GM18867 (cell line): ENCODE results near the gene SST.

Source experiments
- ATAC-seq: cut with Tn5 transposase; IDR thresholded peaks from one replicate; pipeline ENCODE4 v1.9.1; 2021; ENCODE audit warnings: mild to moderate bottlenecking, moderate library complexity; ENCODE audit not compliant: unreplicated experiment

The SST gene

GRCh38 chr3:187669675-187670504 is at the start of gene SST:
Gene SST (minus strand): TSS chr3:187670394. CDS start chr3:187670291, 103 bp downstream.
- no peak for ATAC-seq

DNA sequence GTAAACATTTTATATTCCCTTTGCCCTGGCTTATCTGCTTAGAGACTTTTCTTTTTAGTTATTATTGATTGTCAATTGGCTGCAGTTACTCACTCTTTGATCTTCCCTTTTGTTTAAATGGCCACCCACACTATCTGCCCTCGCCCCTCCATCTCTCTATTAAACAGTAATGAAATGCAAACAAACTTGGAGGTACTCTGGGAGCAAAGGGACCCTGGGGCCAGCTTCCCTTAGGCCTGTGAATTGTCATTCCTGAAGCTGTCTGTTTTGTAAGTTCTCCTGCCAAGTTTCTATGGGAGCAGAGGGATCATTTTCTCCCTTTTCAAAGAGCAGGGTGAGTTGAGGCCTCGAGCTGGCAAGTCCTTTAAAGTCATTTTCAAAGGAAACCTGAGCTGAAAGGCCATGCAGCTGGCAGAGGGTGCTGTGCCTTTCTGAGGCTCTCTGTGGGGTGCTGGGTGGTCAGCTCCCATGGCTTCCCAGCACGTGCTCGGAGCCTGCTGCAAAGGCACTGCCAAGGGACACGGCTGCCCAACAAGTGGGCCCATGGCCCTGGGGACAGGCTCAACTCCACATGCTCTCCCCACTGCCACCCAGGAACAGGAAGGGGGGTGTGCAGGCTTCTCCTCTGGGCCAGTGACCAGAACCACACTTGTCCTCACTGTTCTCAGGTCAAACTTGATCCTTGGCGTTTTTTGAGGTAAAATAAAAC is 49.6 kb upstream of the SST start:
- ATAC-seq, result no peak

- ATAC-seq, result no peak
These were observed 48.6 kb upstream of the SST start for GRCh38 chr3:187718802-187719201.

- ATAC-seq, result no peak
These were observed 47.4 kb upstream of the SST start for GRCh38 chr3:187717572-187717971.

DNA sequence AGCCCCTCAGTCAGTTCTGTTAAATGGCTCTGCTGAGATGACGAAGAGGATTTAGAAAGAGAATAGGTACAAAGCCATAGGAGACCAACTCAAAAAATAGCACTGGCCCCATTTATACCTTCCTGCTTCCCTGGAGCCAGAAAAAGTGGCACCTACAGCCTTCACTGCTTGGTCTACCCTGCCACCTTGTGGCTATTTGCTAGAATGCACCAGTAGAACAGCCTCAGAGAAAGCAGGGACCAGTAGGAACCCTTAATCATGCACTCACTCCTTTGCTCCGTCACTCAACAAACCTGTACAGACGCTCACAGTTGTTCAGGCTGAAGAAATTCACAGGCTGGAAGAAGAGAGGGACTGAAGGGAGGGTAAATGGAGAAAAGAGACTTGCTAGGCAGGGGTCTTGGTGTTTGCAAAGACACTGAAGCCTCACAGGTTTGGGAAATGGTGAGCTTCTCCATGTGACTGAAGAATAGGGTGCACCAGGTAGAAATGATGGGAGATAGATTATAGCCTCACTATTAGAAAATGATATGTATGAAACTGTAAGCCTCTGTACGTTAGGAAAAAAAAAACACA is 44.3 kb upstream of the SST start:
- ATAC-seq, result peak; percentile 92

- ATAC-seq, result peak; percentile 38
These were observed 43.3 kb upstream of the SST start for GRCh38 chr3:187713504-187713903.

- ATAC-seq, result no peak
These were observed 39.0 kb upstream of the SST start for GRCh38 chr3:187709155-187709554.

GRCh38 chr3:187708696-187709095 is 38.5 kb upstream of the SST start:
- ATAC-seq, result no peak

DNA sequence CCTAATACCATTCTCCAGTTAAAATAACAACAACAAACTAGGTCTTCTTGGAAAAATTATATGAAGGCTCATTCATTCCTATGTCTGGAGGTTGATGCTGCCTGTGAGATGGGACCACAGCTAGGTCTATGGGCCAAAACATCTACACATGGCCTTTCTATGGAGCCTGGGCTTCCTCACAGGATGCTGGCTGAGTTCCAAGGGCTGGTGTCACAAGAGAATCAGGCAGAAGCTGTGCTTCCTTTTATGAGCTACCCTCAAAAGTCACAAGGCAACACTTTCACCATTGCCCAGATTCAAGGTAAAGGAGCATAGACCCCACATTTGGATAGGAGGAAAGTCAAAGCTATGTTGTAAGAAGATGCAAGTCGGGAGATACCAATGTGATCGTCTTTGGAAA is 36.8 kb upstream of the SST start:
- no peak for ATAC-seq

DNA sequence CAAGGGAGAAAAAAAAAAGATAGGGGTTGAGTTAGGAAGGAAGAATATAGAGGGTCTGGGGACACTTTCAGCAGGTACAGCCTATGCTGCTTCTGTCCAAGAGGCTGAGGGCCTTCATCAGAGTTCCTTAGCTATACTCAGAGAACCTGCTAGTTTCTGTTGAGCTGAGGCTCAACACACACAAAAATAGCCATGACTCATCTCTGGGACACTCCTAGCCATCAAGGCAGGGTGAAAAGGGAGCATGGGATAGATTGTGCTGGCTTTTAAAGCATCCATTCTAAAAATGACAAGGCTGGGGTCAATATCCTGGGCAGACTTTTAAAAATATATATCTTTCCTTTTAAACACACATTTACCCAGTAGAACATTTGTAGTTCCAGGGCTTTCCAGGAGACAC is 35.0 kb upstream of the SST start:
- no peak for ATAC-seq

DNA sequence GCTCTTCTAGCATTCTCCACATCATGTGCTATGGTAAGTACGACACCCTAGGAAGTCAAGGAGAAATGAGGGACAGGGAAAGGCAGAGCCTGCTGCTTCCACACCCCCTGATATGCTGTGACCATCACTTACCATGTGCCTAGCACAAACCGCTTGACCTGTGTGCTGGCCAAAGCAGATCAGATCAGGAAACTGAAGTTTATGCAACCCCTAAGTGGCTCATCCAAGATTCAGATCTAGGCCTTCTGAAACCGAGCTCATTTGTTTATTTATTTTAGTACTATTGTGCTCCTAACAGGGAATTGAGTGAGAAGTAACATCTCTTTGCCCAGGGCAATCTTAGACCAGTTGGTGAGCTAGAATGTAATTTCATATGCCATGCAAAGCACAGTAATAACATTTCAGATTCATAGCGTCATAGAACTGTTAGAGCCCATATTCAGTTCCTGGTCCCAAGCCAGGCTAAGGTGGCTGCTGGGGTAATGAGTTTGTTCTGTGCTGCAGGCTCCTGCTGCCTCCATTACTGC is 32.4 kb upstream of the SST start, which contains the start of gene RTP2:
RTP2 (minus strand) TSS at position 51 of the 527 bp plus-strand sequence. CDS start 429 bp downstream, outside the sequence.
- ATAC-seq, result no peak

- no peak for ATAC-seq
These were observed 30.1 kb upstream of the SST start for GRCh38 chr3:187700249-187700648.

GRCh38 chr3:187698499-187699399 is 28.6 kb upstream of the SST start:
- no peak for ATAC-seq

DNA sequence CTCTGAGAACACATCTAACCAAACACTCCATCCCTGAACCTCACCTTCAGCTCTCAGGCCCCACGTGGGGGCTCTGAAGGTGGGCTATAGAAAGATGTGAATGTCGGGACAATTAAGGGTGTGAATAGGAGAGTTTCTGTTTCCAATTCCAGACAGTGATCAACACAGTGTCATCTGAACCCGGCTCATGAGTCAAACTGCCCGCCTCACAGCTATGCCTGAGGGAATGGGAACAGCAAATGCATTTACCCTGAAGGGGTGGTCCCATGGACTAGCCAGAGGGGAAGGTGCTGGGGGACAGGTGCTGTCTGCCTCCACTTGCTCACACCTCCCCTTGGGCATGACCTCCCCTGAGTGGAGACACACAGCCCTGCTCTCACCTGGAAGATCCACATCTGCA is 25.8 kb upstream of the SST start:
- no peak for ATAC-seq

- no peak for ATAC-seq
These were observed 25.3 kb upstream of the SST start for GRCh38 chr3:187695449-187695848.

DNA sequence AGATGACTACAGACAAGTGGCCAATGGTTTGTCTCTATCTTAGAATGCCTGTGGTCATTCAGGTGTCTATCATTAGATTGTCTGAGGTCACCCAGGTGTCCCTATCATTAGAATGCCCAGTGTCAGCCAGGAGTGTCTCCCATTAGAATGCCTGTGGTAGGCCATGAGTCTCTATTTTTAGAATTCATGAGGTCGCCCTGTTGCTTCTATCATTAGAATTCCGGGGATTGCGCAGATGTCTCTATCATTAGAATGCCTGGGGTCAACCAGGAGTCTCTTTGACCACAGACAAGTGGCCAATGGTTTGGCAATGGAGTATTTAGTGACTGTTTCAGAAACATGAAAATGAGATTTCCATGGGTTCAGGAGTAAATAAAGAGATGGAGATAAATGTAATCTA is 24.6 kb upstream of the SST start:
- no peak for ATAC-seq

DNA sequence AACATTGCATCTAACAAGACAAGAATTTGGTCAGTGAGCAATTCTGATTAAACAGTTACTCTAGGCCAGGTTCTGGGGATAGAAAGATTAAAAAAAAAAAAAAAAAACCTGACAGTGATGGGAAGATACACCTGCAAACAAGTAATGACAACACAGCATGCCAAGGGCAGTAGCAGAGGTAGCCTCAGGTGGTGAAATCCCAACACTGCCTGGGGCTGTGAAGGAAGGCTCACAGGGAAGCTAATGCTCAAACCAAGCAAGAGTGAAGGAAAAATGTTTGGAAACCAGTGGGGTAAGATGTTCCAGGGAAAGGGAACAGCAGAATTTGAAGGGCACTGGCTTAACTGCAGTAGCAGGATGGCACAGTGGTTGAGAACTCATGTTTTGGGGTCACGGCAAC is 23.2 kb upstream of the SST start:
- no peak for ATAC-seq

DNA sequence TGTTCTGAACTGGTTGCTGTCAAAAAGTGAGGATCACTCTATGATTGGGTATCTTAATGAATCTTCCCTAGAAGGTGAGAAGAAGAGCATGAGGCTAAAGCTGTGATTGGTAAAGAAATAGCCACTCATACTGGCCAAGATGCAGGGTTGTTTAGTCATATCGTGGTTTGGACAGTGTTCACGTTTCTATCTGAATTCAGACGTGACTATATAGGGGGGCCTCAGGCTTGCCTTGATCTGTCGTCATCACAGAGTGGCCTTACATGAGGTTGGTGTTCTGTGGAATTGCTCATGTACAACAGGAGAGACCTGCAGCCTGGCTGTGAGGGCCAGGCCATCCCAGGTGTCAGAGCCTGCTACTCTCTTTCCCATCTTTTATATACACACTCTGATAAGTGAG is 19.8 kb upstream of the SST start:
- no peak for ATAC-seq

GRCh38 chr3:187686621-187687273 is 16.6 kb upstream of the SST start:
- no peak for ATAC-seq

DNA sequence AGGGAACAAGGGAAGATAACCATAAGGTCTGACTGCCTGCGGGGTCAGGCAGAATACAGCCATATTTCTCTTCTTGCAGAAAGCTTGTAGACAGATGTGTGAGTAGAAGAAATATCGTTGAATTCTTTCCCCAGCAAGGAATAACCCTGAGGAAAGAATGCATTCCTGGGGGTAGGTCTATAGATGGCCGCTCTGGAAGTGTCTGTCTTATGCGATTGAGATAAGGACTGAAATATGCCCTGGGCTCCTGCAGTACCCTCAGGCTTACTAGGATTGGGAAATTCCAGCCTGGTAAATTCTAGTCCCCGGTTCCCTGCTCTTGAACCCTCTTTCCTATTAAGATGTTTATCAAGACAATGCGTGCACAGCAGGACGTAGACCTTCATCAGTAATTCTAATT is 15.8 kb upstream of the SST start:
- ATAC-seq, result no peak
